Lung (tissue), 12 donors: ENCODE results near the gene PCGF6. TPM values are rescaled to one million over a fixed set of nuclear protein-coding genes. Genes with fewer than 3 reads are reported as not detected.
A peak's percentile ranks its signal among the peaks of the same experiment; 100 is the strongest.

Experiments
- ATAC-seq: fragments of 200-7000 bp; cut with Tn5 transposase; one replicate; pipeline ENCODE4 v1.9.1; 2020; ENCODE audit warnings: moderate number of reproducible peaks; ENCODE audit not compliant: insufficient read depth, low FRiP score
- DNase-seq, 3 donors: peaks; one replicate each; pipeline ENCODE4 v3.0.0-alpha.2; 2013 to 2017
- H3K27ac ChIP-seq, 2 donors: one replicate each; pipeline ENCODE4 v1.5.1; 2013; ENCODE audit warnings: mild to moderate bottlenecking in 2 of 2, moderate library complexity in 2 of 2, control low read depth in 1 of 2, inconsistent platforms in 1 of 2, low read depth in 1 of 2, low read length in 1 of 2
- H3K27me3 ChIP-seq, 3 donors: one replicate each; pipeline ENCODE4 v1.5.1; 2013; ENCODE audit warnings: low read length in 2 of 3; ENCODE audit not compliant: control insufficient read depth in 3 of 3, insufficient read depth in 3 of 3
- H3K36me3 ChIP-seq, 4 donors: one replicate each; pipeline ENCODE4 v1.5.1; 2013; ENCODE audit warnings: low read length in 4 of 4, mild to moderate bottlenecking in 1 of 4, moderate library complexity in 1 of 4; ENCODE audit not compliant: control insufficient read depth in 4 of 4, insufficient read depth in 4 of 4
- H3K4me1 ChIP-seq, 5 donors: one replicate each; pipeline ENCODE4 v1.5.1; 2013; ENCODE audit warnings: low read length in 5 of 5, mild to moderate bottlenecking in 2 of 5, moderate library complexity in 1 of 5; ENCODE audit not compliant: control insufficient read depth in 5 of 5, insufficient read depth in 5 of 5
- H3K4me3 ChIP-seq: one replicate; pipeline ENCODE4 v1.5.1; 2013; ENCODE audit warnings: mild to moderate bottlenecking, control low read depth, moderate library complexity
- H3K9ac ChIP-seq, 2 donors: one replicate each; pipeline ENCODE4 v1.5.1; 2013; ENCODE audit warnings: low read length in 2 of 2, control low read depth in 1 of 2; ENCODE audit not compliant: insufficient read depth in 1 of 2
- H3K9me3 ChIP-seq, 4 donors: one replicate each; pipeline ENCODE4 v1.5.1; 2013; ENCODE audit warnings: low read length in 3 of 4, mild to moderate bottlenecking in 1 of 4, moderate library complexity in 1 of 4; ENCODE audit not compliant: control insufficient read depth in 4 of 4, insufficient read depth in 3 of 4
- WGBS, 2 donors: extraction: QIAGEN DNeasy Blood & Tissue Kit; methylation state at CpG; one replicate each; pipeline ENCODE4 v1.1.7; 2013; 5-methylcytosine and 5-hydroxymethylcytosine counted together
- polyA plus RNA-seq, 2 donors: library from polyadenylated mRNA; stranded (reverse); fragments of 200-250 nt; gene quantifications; one replicate each; pipeline ENCODE4 v1.2.1, GENCODE V29; 2013
- total RNA-seq, 2 donors: library from RNA; depleted of rRNA in 1 of 2; stranded (reverse); fragments of >200 nt in 1 of 2; gene quantifications; one replicate each; pipeline ENCODE4 v1.2.1, GENCODE V29; 2014 to 2021
- TF ChIP-seq, protein P1 (sequence below): IDR thresholded peaks from 2 replicates; pipeline ENCODE4 v1.5.1; 2012; ENCODE audit warnings: mild to moderate bottlenecking; ENCODE audit errors: control extremely low read depth, extremely low read depth
- donor health status: control.
- donor health status: control.
- donor health status: Bipolar disorder and iron deficiency.
- donor health status: healthy.
- donor health status: DM: yes; HTN: yes; CAD: no.

PCGF6 gene
- total and polyA plus RNA-seq, 4 donors = 5.2 to 7.7 (median 6.5) TPM

DNA sequence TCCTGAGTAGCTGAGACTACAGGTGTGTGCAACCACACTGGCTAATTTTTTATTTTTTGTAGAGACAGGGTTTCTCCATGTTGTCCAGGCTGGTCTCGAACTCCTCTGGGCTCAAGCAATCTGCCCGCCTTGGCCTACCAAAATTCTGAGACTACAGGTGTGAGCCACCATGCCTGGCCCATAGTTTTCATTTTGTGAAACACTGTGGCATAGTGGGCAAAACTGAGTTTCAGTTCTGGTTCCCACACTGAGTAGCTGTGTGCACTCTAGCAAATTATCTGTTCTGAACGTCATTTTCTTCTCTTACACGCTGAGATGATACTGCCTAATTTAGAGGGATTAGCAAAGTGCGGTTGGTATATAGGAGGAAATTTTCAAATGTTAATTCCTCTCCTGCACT is 31.8 kb upstream of the PCGF6 start:
- 94 to 98% methylated on average over 5 of the region's 5 CpGs for WGBS, 2 donors
- no peak for DNase-seq
- Histone ChIP-seq H3K27me3 (no peaks in the 10 kb centered on the region), H3K4me1 (no peaks in the 10 kb centered on the region), H3K9me3 (no peaks in the 10 kb centered on the region), H3K9ac (no peak overlapping the region), H3K36me3 (peaks cover 5 to 24% (median 12%) of the 10 kb centered on the region in 4 donors), H3K4me3 (no peak overlapping the region), H3K27ac (no peak overlapping the region)
- ATAC-seq = no peak
- TF ChIP-seq, protein P1, sequence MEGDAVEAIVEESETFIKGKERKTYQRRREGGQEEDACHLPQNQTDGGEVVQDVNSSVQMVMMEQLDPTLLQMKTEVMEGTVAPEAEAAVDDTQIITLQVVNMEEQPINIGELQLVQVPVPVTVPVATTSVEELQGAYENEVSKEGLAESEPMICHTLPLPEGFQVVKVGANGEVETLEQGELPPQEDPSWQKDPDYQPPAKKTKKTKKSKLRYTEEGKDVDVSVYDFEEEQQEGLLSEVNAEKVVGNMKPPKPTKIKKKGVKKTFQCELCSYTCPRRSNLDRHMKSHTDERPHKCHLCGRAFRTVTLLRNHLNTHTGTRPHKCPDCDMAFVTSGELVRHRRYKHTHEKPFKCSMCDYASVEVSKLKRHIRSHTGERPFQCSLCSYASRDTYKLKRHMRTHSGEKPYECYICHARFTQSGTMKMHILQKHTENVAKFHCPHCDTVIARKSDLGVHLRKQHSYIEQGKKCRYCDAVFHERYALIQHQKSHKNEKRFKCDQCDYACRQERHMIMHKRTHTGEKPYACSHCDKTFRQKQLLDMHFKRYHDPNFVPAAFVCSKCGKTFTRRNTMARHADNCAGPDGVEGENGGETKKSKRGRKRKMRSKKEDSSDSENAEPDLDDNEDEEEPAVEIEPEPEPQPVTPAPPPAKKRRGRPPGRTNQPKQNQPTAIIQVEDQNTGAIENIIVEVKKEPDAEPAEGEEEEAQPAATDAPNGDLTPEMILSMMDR = no peak

DNA sequence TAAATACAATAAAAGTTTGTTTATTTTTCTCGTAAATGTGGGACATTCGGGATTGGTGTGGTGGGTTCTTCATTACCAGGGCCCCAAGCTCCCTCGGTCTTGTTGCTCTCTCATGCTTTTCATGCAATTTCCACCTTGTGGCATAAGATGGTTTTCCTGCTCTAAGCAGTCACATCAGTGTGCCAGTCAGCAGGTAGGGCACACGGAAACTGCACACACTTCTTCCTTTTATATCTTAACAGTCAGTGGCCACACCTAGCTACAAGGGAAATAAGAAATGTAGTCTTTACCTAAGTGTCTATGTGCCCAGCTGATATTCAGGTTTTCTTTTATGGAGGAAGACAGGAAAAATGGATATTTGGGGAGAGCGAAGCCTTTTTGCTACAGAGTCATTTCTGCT is 23.3 kb upstream of the PCGF6 start:
- Histone ChIP-seq H3K4me3 (no peak overlapping the region), H3K27me3 (no peaks in the 10 kb centered on the region), H3K4me1 (peaks cover 0 to under 1% (median 0%) of the 10 kb centered on the region in 5 donors), H3K36me3 (peaks cover 7 to 22% (median 15%) of the 10 kb centered on the region in 4 donors), H3K9me3 (no peaks in the 10 kb centered on the region), H3K9ac (no peak overlapping the region), H3K27ac (no peak overlapping the region)
- TF ChIP-seq, protein P1 = no peak
- DNase-seq (no peak), ATAC-seq (no peak)
- 90 to 92% methylated on average over 5 of the region's 5 CpGs for WGBS, 2 donors

DNA sequence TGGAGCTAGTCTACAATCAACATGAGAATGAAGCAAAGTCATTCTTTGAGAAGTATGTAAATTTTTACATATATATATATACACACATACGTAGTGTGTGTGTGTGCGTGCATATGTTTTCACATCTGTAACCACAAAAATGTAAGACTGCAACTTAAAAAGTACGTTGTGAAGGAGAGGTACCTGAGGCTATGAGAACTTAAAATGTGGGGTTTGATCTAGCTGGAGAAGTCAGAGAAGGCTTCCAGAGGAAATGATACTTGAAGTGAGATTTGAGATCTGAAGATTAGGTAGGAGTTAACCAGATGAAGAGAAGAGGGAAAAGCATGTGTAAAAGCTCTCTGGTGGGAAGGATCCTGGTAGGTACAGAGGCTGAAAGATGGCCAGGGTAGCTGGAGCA is 22.6 kb upstream of the PCGF6 start:
- no peak overlapping the region for H3K4me3 ChIP-seq
- DNase-seq (no peak), ATAC-seq (no peak)
- H3K36me3 ChIP-seq = peaks cover 7 to 22% (median 14%) of the 10 kb centered on the region in 4 donors
- no peak overlapping the region for H3K9ac ChIP-seq
- H3K9me3 ChIP-seq = no peaks in the 10 kb centered on the region
- no peak overlapping the region for H3K27ac ChIP-seq
- H3K4me1 ChIP-seq = peaks cover 0 to 6% (median 0%) of the 10 kb centered on the region in 5 donors
- WGBS, 2 donors = 90 to 95% methylated on average over 3 of the region's 3 CpGs
- no peaks in the 10 kb centered on the region for H3K27me3 ChIP-seq
- TF ChIP-seq, protein P1 = no peak

DNA sequence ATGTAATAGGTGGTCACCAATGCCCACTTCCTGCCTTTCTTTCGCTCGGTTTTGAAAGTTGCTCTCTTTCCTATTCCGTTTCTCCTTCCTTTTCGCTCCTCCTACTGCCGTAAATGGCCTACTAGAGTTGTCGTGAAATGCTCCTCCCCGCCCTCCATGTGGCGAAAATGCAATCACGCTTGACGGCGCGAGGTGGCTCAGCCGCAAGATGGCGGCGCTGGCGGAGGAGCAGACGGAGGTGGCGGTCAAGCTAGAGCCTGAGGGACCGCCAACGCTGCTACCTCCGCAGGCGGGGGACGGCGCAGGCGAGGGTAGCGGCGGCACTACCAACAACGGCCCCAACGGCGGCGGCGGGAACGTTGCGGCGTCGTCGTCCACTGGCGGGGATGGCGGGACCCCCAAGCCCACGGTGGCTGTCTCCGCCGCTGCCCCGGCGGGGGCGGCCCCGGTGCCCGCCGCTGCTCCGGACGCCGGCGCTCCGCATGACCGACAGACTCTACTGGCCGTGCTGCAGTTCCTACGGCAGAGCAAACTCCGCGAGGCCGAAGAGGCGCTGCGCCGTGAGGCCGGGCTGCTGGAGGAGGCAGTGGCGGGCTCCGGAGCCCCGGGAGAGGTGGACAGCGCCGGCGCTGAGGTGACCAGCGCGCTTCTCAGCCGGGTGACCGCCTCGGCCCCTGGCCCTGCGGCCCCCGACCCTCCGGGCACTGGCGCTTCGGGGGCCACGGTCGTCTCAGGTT is 17.0 kb upstream of the PCGF6 start, which contains the start of gene TAF5:
Gene TAF5 (plus strand): TSS at position 195 of the 737 bp plus-strand sequence. CDS start 14 bp downstream, at position 209.
- ATAC-seq = peak; percentile 94
- Histone ChIP-seq H3K4me1 (peaks cover 0 to 6% (median 0%) of the 10 kb centered on the region in 5 donors), H3K9me3 (no peaks in the 10 kb centered on the region), H3K36me3 (peaks cover 0 to 5% (median 0%) of the 10 kb centered on the region in 4 donors), H3K9ac (peak within 1 kb of the TSS in 1 of 2 donors; percentile 68), H3K27ac (peak within 1 kb of the TSS; percentile 93 to 97), H3K4me3 (peak within 1 kb of the TSS; percentile 99), H3K27me3 (no peaks in the 10 kb centered on the region)
- WGBS, 2 donors = 0% methylated on average over 81 of the region's 81 CpGs
- TF ChIP-seq, protein P1 = peak; percentile 6
- DNase-seq = peak; percentile 94 to 98 (median 98)
